Vagina (tissue), 2 donors: ENCODE measurements around the gene VTI1A. TPM values are rescaled to one million over a fixed set of nuclear protein-coding genes. Genes with fewer than 3 reads are reported as not detected.

Experiments used
- DNase-seq, 2 donors: peaks; one replicate each; pipeline ENCODE4 v3.0.0-alpha.2; 2017; ENCODE audit errors: extremely low spot score in 2 of 2
- H3K27ac ChIP-seq: fragments of 200-600 bp; sonication (generic); one replicate; pipeline ENCODE4 v1.5.1; 2019
- H3K27me3 ChIP-seq: fragments of 200-600 bp; sonication (generic); one replicate; pipeline ENCODE4 v1.5.1; 2019
- H3K36me3 ChIP-seq, 2 donors: fragments of 200-600 bp; sonication (generic); one replicate each; pipeline ENCODE4 v1.5.1; 2017 to 2019
- H3K4me1 ChIP-seq: fragments of 200-600 bp; sonication (generic); one replicate; pipeline ENCODE4 v1.5.1; 2019
- H3K4me3 ChIP-seq, 2 donors: fragments of 200-600 bp; sonication (generic); 1 replicate in 1 of 2; 2 replicates in 1 of 2; pipeline ENCODE4 v1.5.1; 2016 to 2019
- H3K9me3 ChIP-seq: fragments of 200-600 bp; sonication (generic); one replicate; pipeline ENCODE4 v1.5.1; 2019
- CTCF ChIP-seq, 3 experiments: fragments of 450-650 bp in 2 of 3; fragments of 200-600 bp in 1 of 3; sonication (generic) in 1 of 3; IDR thresholded peaks; one replicate each; pipeline ENCODE4 v1.5.1; 2017 to 2019; ENCODE audit warnings: antibody characterized with exemption in 3 of 3, mild to moderate bottlenecking in 2 of 3, moderate library complexity in 2 of 3
- POLR2A ChIP-seq, 2 donors: fragments of 450-650 bp; IDR thresholded peaks; one replicate each; pipeline ENCODE4 v1.6.1; 2017; ENCODE audit warnings: antibody characterized with exemption in 2 of 2, mild to moderate bottlenecking in 2 of 2, moderate library complexity in 2 of 2
- POLR2AphosphoS5 ChIP-seq, 2 donors: sonication (generic); formaldehyde crosslinking; IDR thresholded peaks; one replicate each; pipeline ENCODE4 v1.9.0; 2017; ENCODE audit warnings: antibody characterized with exemption in 2 of 2, mild to moderate bottlenecking in 2 of 2, low read depth in 1 of 2; ENCODE audit not compliant: insufficient read depth in 1 of 2
- intact Hi-C: fragments of 100-400 bp; cut with DNase I; formaldehyde crosslinking; loops from one replicate; pipeline ENCODE4 v1.15.1; 2023
- total RNA-seq: library from RNA; depleted of rRNA; stranded (reverse); fragments of >200 nt; gene quantifications from one replicate; pipeline ENCODE4 v1.2.3, GENCODE V29; 2016

Gene VTI1A
- total RNA-seq, 1 donor from 2014 or later, result 49.1 TPM

- intact Hi-C loops, result no loop called here
- Histone ChIP-seq H3K27me3 (no peaks in the 10 kb centered on the region), H3K27ac (no peak overlapping the region), H3K36me3 (no peaks in the 10 kb centered on the region), H3K9me3 (no peaks in the 10 kb centered on the region), H3K4me1 (no peaks in the 10 kb centered on the region), H3K4me3 (no peak overlapping the region)
- TF ChIP-seq CTCF (IDR thresholded peaks at IDR 0.05) (no peak), POLR2AphosphoS5 (IDR thresholded peaks at IDR 0.05; ENCODE audit: insufficient read depth in 1 of 2, low read depth in 1 of 2) (no peak), POLR2A (IDR thresholded peaks at IDR 0.05) (no peak)
- DNase-seq, result no peak
Observed at GRCh38 chr10:112546474-112546873, 99.5 kb downstream of the VTI1A start.

- H3K36me3 ChIP-seq, result no peaks in the 10 kb centered on the region
- no peaks in the 10 kb centered on the region for H3K4me1 ChIP-seq
- no peak for DNase-seq
- no peak for TF ChIP-seq POLR2A (IDR thresholded peaks at IDR 0.05)
- TF ChIP-seq CTCF (IDR thresholded peaks at IDR 0.05), result no peak
- no peak for TF ChIP-seq POLR2AphosphoS5 (IDR thresholded peaks at IDR 0.05; ENCODE audit: insufficient read depth in 1 of 2, low read depth in 1 of 2)
- H3K4me3 ChIP-seq, result no peak overlapping the region
- H3K9me3 ChIP-seq, result no peaks in the 10 kb centered on the region
- H3K27ac ChIP-seq, result no peak overlapping the region
- no peaks in the 10 kb centered on the region for H3K27me3 ChIP-seq
- intact Hi-C loops, result no loop called here
Observed at GRCh38 chr10:112548535-112549276, 101.7 kb downstream of the VTI1A start.

- no peak for TF ChIP-seq POLR2AphosphoS5 (IDR thresholded peaks at IDR 0.05; ENCODE audit: insufficient read depth in 1 of 2, low read depth in 1 of 2)
- TF ChIP-seq CTCF (IDR thresholded peaks at IDR 0.05), result no peak
- TF ChIP-seq POLR2A (IDR thresholded peaks at IDR 0.05), result no peak
- intact Hi-C loops, result no loop called here
- Histone ChIP-seq H3K9me3 (no peaks in the 10 kb centered on the region), H3K27ac (no peak overlapping the region), H3K4me1 (no peaks in the 10 kb centered on the region), H3K27me3 (no peaks in the 10 kb centered on the region), H3K36me3 (no peaks in the 10 kb centered on the region), H3K4me3 (no peak overlapping the region)
- no peak for DNase-seq
Observed at GRCh38 chr10:112552593-112553110, 105.6 kb downstream of the VTI1A start.

- Histone ChIP-seq H3K36me3 (no peaks in the 10 kb centered on the region), H3K9me3 (no peaks in the 10 kb centered on the region), H3K27ac (no peak overlapping the region), H3K27me3 (no peaks in the 10 kb centered on the region), H3K4me3 (no peak overlapping the region), H3K4me1 (no peaks in the 10 kb centered on the region)
- no peak for TF ChIP-seq CTCF (IDR thresholded peaks at IDR 0.05)
- no peak for TF ChIP-seq POLR2A (IDR thresholded peaks at IDR 0.05)
- no peak for TF ChIP-seq POLR2AphosphoS5 (IDR thresholded peaks at IDR 0.05; ENCODE audit: insufficient read depth in 1 of 2, low read depth in 1 of 2)
- no peak for DNase-seq
- intact Hi-C loops, result no loop called here
Observed at GRCh38 chr10:112553315-112553714, 106.3 kb downstream of the VTI1A start.

GRCh38 chr10:112554263-112554662, 107.2 kb downstream of the VTI1A start:
- Histone ChIP-seq H3K36me3 (no peaks in the 10 kb centered on the region), H3K27ac (no peak overlapping the region), H3K27me3 (no peaks in the 10 kb centered on the region), H3K4me3 (no peak overlapping the region), H3K9me3 (no peaks in the 10 kb centered on the region), H3K4me1 (no peaks in the 10 kb centered on the region)
- DNase-seq, result no peak
- TF ChIP-seq POLR2A (IDR thresholded peaks at IDR 0.05), result no peak
- no peak for TF ChIP-seq CTCF (IDR thresholded peaks at IDR 0.05)
- TF ChIP-seq POLR2AphosphoS5 (IDR thresholded peaks at IDR 0.05; ENCODE audit: insufficient read depth in 1 of 2, low read depth in 1 of 2), result no peak
- intact Hi-C loops, result no loop called here
